ENCODE measurements around the gene MLXIP.

GRCh38 chr12:122028905-122029560, 49.5 kb upstream of the MLXIP start:
- TF ChIP-seq RAD21 (conservative IDR thresholded peaks at IDR 0.05) (no peak), EZH2 (IDR thresholded peaks at IDR 0.05; ENCODE audit: borderline replicate concordance, insufficient read depth, low read length, poor library complexity, severe bottlenecking) (no peak), CTCF (IDR thresholded peaks at IDR 0.05; ENCODE audit: poor library complexity, severe bottlenecking) (no peak)

Measured in neural cell (in vitro differentiated cells).